IPS DF 4.7 (cell line): ENCODE data around the gene BCCIP.

Source experiments
- DNase-seq: peaks from one replicate; pipeline ENCODE4 v3.0.0-alpha.2; 2013; ENCODE audit warnings: low spot score; ENCODE audit errors: extremely low read depth

Gene BCCIP

DNA sequence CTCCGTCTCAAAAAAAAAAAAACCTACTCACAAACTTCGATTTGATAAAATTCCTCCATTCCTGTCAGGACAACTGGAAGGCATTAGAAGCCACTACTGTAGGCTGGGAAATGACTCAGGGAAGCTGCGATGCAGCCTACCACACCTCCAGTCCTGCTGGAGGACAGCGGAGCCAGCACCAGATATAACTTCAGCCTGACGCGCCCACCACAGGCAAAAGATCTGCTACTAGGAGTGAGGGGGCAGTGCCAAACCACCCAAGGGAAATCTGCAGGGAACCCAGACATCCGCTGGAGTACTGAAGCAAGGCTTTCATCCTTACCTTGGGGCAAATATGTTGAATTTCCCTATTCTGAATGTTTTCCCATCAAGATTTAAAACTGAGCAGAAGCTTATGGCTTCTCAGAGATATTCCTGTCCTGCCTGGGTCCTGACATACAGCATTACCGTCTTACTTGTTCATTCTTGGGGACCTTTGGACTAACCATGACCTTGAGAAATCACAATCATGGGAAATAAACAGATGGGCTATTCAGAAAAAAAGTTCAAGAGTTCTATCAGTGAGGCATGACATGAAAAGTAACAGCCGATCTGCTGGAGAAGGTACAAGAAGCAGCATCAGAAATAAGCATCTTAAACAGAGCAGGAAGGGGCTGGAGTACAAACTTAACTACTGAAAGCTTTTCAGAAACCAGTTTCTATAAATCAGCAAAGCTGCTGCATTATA, 20.4 kb downstream of the BCCIP start:
- no peak for DNase-seq

DNA sequence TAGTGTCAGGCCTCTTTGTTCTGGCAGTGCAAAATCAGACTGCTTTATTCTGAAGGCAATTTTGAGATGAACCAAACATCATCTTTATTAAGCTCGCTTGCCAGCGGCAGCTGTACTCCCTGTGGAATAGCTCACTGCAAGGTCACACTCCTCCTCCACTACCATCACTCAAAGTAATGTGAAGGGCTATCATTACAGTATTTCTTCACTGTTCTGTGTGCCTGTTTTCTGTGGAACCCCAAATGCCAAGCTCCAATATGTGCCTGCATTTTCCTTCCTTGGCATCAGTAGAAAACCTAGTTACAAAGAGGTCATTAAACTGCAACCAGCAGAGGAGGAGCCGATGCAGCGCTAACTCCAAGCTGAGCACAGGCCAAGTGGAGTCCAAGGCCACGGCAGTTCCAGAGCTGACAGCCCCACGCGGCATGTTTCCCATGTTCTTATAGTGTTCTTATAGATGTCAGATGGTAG, 21.4 kb downstream of the BCCIP start:
- no peak for DNase-seq

GRCh38 chr10:125845617-125846016, 22.3 kb downstream of the BCCIP start:
- no peak for DNase-seq

- DNase-seq, result no peak
These were observed 23.5 kb downstream of the BCCIP start for GRCh38 chr10:125846894-125847293.

- no peak for DNase-seq
These were observed 25.0 kb downstream of the BCCIP start for GRCh38 chr10:125848371-125848770.

GRCh38 chr10:125848857-125849256, 25.5 kb downstream of the BCCIP start:
- no peak for DNase-seq

GRCh38 chr10:125849448-125849847, 26.1 kb downstream of the BCCIP start:
- no peak for DNase-seq

GRCh38 chr10:125850766-125851731, 27.7 kb downstream of the BCCIP start:
- DNase-seq, result no peak

DNA sequence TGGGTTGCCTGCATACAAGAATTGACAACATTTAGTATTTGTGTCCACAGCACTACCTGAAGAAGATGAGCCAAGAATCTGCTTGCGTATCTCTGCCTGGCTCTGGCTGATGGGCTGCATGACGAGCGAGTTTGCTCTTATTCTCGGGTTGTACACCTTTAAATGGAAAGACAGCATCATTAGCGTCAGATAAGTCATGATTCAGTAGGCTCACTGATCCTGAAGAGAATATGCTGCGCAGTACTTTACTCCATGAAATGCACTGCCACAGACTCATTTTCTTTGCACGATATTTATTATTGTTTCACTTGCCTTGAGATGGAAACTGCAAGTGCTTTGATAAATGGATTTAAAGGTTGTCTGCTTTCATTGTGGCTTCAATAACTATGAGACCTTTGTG, 29.1 kb downstream of the BCCIP start:
- no peak for DNase-seq

DNA sequence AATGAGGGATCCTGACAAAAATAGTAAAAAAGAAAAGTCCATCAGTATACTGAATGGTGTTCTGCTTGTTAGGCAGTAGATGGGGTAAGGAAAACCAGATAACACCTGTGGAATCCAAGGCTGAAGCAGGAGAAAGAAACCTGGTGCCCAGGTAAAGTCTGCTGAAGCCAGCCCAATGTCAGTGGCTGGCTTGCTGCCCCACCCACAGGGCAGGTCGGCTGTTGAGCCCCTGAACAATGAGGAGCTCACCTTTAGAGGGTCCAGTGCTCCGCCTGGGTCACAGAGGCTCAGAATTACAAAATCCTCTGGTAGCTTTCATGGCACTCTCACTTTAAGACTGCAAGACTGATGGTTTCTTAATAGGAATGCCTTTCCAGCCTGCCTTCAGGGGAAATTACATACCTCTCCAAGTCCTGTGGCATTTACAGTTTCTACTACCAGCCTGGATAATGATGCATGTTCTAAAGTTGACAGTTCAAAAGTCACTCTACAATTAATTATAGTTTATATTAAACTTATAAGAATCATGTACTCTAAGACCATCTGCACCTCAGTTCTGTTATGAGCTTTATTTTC, 33.9 kb downstream of the BCCIP start:
- DNase-seq, result no peak

GRCh38 chr10:125859128-125859817, 35.9 kb downstream of the BCCIP start:
- no peak for DNase-seq

DNA sequence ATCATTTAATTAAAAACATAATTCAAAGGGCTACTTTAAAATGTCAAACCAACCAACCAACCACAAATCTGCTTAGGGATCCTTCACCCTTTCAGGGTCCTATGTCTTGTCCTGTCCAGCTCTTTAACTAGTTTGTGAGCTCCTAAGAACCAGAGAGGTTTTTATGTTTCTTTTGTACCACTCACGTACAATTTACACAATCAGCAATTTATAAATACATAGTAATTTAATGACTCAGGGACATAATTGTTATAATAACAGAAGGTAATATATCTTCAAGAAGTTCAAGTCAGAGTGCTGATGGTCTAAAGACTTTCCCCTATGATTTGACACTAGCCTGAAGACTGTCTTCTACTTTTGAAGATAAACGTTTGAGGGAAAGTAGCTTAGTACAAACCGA, 41.8 kb downstream of the BCCIP start:
- DNase-seq, result no peak

DNA sequence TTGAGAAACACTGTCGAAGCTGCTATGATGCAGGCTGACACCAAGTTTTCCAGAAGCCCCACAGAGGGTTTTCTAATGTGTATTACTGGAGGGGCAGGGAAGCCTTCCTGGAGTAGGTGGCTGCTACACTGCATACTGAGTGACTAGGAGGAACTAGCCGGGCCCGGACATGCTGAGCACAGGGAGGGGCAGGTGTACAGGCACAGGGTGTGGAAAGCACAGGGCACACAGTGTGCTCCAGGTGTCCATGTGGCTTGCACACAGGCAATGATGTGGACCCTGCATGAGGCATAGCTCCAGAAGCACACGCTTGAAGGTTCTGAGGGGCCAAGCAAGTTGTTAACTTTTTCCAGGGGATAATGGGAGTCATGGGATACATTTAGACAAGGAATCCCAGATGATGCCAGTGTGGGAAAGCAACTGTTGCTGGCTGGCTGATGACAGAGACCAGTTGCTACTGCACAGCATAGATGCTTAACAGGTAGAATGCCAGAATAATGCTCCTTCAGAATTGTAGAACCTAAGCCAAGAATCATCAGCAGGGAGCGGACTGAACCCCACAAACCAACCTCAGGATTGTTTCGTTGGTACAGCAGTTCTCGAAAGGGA, 43.2 kb downstream of the BCCIP start:
- no peak for DNase-seq

- no peak for DNase-seq
These were observed 45.1 kb downstream of the BCCIP start for GRCh38 chr10:125868372-125868975.

DNA sequence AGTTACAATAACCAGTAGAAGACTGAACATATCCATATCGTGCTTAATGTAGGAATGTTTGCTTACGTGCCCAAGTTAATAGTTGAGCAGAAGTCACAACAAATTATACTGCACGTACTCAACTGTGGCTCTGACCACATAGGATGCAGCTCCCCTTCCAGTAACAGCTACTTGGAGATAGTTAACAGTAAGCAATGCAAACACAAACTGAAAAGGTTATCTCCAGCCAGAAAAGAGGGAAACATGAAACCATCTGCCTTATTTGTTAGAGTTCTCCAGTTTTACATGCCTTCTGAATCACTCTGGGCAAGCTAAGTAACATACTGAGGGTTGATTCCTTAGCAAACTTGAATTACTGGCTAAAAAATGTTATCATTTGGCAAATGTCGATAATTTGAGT, 48.0 kb downstream of the BCCIP start:
- DNase-seq, result no peak

GRCh38 chr10:125878957-125879835, 55.9 kb downstream of the BCCIP start:
- DNase-seq, result no peak

- DNase-seq, result no peak
These were observed 57.4 kb downstream of the BCCIP start for GRCh38 chr10:125880719-125881118.

DNA sequence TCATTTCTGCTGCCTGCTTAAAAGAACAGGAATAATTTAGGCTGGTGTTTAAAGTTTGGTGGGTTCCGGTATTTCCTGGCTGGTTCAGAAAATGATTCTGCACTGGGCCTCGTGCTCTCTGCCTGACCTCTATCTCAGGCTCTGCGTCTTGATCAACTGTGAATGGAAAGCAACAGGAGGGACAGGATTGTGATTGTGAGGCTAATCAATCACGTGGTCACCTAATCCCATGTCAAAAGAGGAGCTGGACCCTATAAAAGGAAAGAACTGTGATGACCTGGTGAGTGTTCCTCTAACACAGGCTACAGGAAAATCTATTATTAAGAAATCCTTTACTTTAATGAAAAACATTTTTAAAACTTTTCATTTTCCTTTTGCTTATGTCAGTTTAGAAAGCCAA, 57.8 kb downstream of the BCCIP start, which contains the start of gene DHX32:
Gene DHX32 (minus strand): TSS at position 101 of the 400 bp plus-strand sequence. CDS start 468 bp downstream, outside the sequence.
- DNase-seq, result no peak

- no peak for DNase-seq
These were observed 59.2 kb downstream of the BCCIP start for GRCh38 chr10:125882596-125882995.
